GM12873 (cell line): ENCODE measurements around the gene TMEM17.

Source experiments
- TF ChIP-seq, protein P1 (sequence below): IDR thresholded peaks from 2 replicates; pipeline ENCODE4 v1.5.1; 2012; ENCODE audit warnings: low read depth, mild to moderate bottlenecking, moderate library complexity, low read length, control low read depth; ENCODE audit not compliant: insufficient read depth; ENCODE audit errors: missing control alignments

TMEM17 gene

DNA sequence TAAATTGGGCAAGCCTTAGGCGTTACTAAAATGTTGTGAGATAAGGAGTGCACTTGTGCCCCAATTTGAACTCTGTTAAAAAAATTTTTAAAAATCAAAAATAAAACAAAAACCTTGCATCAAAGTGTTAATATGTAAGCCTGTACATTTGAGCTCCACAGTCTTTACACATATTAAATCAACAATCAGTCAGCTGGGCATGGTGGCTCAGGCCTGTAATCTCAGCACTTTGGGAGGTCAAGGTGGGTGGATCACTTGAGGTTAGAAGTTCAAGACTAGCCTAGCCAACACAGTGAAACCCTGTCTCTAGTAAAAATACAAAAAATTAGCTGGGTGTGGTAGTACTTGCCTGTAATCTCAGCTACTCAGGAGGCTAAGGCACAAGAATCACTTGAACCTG, 16.3 kb downstream of the TMEM17 start:
- TF ChIP-seq, protein P1, sequence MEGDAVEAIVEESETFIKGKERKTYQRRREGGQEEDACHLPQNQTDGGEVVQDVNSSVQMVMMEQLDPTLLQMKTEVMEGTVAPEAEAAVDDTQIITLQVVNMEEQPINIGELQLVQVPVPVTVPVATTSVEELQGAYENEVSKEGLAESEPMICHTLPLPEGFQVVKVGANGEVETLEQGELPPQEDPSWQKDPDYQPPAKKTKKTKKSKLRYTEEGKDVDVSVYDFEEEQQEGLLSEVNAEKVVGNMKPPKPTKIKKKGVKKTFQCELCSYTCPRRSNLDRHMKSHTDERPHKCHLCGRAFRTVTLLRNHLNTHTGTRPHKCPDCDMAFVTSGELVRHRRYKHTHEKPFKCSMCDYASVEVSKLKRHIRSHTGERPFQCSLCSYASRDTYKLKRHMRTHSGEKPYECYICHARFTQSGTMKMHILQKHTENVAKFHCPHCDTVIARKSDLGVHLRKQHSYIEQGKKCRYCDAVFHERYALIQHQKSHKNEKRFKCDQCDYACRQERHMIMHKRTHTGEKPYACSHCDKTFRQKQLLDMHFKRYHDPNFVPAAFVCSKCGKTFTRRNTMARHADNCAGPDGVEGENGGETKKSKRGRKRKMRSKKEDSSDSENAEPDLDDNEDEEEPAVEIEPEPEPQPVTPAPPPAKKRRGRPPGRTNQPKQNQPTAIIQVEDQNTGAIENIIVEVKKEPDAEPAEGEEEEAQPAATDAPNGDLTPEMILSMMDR = no peak

DNA sequence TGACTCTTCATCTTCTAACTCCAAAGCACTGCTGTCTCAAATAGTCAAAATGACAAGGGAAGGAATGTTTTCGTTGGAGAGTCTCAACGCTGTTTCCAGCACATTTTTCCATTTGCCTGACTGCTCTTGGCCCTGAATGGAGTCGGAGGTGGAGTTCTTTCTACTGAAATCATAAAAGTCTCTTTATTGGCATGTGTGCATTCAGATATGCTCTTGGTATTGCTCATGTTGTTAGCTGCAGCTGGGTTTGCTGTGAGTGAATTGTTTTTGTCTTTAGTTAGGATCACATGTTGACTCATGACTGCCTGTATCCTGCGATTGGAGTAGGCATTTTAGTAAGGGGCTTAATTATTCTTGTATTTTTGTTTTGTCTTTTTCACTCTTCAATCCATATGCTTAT, 16.8 kb downstream of the TMEM17 start:
- TF ChIP-seq, protein P1 = no peak

DNA sequence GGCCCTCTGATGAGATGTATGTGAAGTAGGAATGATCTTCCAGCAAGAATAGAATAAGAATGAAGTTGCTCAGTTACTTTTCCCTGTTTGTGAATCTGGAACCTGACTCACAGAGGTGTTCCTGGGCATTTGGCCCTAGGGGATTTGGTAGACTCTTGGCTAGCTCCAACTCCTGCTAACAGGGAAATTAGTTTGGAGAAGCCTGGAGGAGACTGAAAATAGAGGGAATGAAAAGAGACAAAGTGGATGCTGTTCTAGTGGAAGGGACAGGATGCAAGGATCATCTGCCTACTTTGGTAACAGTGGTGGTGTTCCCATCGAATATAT, 19.6 kb downstream of the TMEM17 start:
- TF ChIP-seq, protein P1 = no peak

DNA sequence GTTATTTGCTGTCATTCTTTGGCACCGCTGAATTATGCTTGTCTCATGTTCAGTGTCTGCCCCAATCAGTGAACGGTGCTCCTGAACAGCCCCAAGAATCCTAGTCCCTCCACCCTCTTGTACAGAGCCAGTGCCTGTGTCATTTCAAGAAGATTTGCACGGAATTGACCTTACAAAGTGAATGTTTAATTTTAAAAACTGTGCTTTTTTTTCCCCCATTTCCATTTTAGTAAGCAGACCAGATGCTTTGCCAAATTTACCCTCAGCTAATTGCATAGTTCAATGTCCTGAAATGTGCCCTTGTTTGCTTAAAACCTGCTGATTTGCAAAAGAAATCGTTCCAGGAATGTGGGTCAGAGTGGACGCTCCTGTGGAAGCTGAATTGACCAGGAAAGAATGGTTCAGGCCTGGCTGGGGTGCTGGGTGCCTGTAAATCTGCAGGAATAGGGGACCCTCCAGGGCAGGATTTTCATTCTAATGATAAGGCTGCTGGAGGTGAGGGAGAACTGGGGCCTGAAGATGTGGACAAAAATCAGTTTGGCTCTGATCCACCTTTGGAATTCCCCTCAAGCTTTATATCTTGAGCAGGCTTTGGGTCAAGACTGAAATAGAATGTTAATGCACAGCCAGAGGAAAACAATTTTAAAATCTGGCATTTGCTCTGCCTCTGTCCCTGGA, 20.1 kb downstream of the TMEM17 start:
- TF ChIP-seq, protein P1 = no peak

DNA sequence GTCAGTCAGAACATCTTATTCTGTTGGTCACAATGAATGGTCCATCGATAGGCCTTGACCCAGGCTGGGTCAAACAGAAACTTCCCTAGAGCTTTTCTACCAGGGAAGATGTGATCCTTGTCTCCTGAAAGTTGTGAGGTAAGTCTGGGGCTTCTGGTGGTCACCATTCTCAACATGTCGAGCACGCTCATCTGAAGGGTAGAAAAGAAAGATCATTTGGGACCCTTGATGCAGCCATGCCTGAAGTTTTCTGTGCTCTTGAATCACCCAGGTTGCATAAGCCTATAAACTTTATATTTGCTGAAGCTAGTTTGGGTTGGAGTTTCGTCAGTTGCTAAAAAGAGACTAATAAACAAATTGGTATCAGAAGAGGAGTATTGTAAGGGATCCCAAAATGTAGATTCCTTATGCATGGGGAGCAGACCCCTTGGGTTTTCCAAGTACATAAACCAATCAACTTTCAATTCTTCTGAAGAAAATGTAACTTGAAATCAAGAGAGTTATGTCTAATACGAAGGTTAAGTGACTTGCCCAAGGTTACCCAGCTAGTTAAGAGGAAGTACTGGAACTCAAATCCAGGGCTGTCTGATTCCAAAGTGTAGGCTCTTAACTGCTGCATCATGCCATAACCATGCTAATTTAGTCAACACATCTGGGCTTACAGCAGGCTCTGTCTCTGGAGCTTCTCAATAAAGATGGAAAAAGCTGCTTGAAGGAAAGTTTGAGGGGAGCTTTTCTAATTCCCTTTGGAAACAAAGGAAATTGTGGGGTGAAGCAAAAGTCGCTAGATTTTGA, 23.2 kb downstream of the TMEM17 start:
- TF ChIP-seq, protein P1 = no peak

DNA sequence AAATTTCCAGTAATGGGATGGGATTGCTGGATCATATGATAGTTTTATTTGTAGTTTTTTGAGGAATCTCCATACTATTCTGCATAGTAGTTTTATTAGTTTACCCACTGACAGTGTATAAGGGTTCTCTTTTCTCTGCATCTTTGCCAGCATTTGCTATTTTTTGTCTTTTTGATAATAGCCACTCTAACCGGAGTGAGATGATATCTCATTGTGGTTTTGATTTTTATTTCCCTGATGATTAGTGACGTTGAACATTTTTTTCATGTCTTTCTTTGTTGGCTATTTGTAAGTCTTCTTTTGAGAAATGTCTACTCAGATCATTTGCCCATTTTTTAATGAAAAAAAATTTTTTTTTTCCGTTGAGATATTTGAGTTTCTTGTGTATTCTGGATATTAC, 26.1 kb downstream of the TMEM17 start:
- TF ChIP-seq, protein P1 = no peak

DNA sequence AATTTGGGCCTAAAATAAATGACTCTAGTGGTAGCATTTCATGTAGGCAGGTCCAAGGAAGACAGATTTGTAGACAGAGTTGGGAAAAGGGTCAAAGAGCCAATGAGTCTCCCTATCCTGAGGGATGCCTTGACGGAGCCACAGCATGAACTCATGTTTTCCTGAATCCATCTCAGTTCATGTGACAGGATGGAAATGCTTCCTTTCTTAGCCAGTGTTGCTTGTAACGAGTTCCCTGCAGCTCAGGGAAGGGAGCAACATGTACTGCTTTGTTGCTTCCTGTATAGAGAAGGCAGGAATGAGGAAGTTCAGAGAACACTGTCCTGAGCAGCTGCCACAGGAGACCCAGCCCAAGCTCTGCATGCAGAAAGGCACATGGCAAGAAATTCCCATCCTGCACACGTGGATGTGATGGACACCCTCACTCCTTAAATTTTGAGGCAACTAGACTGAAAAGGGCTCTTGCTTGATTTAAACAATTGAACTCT, 27.9 kb downstream of the TMEM17 start:
- TF ChIP-seq, protein P1 = no peak
